ENCODE results near the gene EPS8L2. TPM values are rescaled to one million over a fixed set of nuclear protein-coding genes. Genes with fewer than 3 reads are reported as not detected.

EPS8L2 gene
- total RNA-seq, 4 donors from 2014 or later = 107 to 193 (median 140) TPM

GRCh38 chr11:714436-714835, 8.4 kb downstream of the EPS8L2 start:
- WGBS = 97% methylated on average over 6 of the region's 6 CpGs
- Histone ChIP-seq H3K4me1 (peaks cover 18% of the 10 kb centered on the region), H3K36me3 (peaks cover 6% of the 10 kb centered on the region), H3K27ac (no peak overlapping the region), H3K9me3 (no peaks in the 10 kb centered on the region), H3K4me3 (no peak overlapping the region), H3K27me3 (no peaks in the 10 kb centered on the region)
- DNase-seq (ENCODE audit: low spot score in 2 of 2) = no peak
- TF ChIP-seq, protein P1, sequence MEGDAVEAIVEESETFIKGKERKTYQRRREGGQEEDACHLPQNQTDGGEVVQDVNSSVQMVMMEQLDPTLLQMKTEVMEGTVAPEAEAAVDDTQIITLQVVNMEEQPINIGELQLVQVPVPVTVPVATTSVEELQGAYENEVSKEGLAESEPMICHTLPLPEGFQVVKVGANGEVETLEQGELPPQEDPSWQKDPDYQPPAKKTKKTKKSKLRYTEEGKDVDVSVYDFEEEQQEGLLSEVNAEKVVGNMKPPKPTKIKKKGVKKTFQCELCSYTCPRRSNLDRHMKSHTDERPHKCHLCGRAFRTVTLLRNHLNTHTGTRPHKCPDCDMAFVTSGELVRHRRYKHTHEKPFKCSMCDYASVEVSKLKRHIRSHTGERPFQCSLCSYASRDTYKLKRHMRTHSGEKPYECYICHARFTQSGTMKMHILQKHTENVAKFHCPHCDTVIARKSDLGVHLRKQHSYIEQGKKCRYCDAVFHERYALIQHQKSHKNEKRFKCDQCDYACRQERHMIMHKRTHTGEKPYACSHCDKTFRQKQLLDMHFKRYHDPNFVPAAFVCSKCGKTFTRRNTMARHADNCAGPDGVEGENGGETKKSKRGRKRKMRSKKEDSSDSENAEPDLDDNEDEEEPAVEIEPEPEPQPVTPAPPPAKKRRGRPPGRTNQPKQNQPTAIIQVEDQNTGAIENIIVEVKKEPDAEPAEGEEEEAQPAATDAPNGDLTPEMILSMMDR (IDR thresholded peaks at IDR 0.05) = no peak

DNA sequence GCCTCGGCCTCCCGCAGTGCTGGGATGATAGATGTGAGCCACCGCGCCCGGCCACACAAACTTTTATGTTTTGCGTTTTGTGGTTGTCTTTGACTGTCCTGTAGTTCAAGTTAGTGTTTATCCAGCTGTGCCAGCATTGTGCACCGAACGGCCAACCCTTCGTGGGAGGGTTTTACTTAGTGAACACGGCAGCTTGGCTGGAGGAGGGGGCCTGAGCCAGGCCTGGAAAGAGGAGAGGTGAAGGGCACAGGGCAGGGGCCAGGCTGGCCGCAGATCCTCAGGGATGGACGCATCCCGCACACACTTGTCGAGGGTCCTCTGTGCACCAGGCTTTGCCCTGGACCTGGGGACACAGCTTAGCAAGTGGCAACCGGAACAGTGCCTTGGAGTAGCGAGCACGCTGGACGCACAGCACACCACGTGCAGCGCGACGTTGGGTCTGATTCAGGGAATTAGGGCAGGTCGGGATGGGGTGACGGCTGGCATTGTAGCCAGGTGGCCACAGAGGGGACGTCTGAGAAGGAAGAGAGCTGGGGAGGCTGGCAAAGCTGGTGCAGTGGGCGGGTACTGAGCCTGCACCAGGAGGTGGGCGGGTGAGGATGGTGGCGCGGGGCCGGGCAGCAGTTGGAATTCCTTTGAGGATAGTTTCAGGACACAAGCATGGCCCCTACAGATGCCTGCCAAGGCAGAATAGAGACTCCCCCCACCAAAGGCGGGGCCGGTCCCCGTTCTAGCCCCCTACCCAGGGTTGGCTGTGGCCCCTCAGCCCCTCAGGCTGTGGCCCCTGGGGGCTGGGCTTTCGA, 13.4 kb downstream of the EPS8L2 start:
- peaks cover 7% of the 10 kb centered on the region for H3K27me3 ChIP-seq
- H3K4me3 ChIP-seq = no peak overlapping the region
- H3K9me3 ChIP-seq = no peaks in the 10 kb centered on the region
- H3K4me1 ChIP-seq = peaks cover 21% of the 10 kb centered on the region
- TF ChIP-seq POLR2AphosphoS5 (IDR thresholded peaks at IDR 0.05) (no peak), POLR2A (IDR thresholded peaks at IDR 0.05) (no peak)
- TF ChIP-seq, protein P1 (IDR thresholded peaks at IDR 0.05) = no peak
- no peak overlapping the region for H3K27ac ChIP-seq
- no peak for DNase-seq (ENCODE audit: low spot score in 2 of 2)
- 86% methylated on average over 30 of the region's 34 CpGs for WGBS
- H3K36me3 ChIP-seq = peaks cover 16% of the 10 kb centered on the region

GRCh38 chr11:720017-720641, 14.1 kb downstream of the EPS8L2 start:
- Histone ChIP-seq H3K27me3 (peaks cover 7% of the 10 kb centered on the region), H3K4me1 (peaks cover 21% of the 10 kb centered on the region), H3K27ac (no peak overlapping the region), H3K36me3 (peaks cover 22% of the 10 kb centered on the region), H3K4me3 (no peak overlapping the region), H3K9me3 (no peaks in the 10 kb centered on the region)
- WGBS = 89% methylated on average over 14 of the region's 35 CpGs
- TF ChIP-seq POLR2AphosphoS5 (IDR thresholded peaks at IDR 0.05) (no peak), POLR2A (IDR thresholded peaks at IDR 0.05) (no peak), EP300 (IDR thresholded peaks at IDR 0.05) (no peak)
- TF ChIP-seq, protein P1 (IDR thresholded peaks at IDR 0.05) = no peak
- DNase-seq (ENCODE audit: low spot score in 2 of 2) = no peak

DNA sequence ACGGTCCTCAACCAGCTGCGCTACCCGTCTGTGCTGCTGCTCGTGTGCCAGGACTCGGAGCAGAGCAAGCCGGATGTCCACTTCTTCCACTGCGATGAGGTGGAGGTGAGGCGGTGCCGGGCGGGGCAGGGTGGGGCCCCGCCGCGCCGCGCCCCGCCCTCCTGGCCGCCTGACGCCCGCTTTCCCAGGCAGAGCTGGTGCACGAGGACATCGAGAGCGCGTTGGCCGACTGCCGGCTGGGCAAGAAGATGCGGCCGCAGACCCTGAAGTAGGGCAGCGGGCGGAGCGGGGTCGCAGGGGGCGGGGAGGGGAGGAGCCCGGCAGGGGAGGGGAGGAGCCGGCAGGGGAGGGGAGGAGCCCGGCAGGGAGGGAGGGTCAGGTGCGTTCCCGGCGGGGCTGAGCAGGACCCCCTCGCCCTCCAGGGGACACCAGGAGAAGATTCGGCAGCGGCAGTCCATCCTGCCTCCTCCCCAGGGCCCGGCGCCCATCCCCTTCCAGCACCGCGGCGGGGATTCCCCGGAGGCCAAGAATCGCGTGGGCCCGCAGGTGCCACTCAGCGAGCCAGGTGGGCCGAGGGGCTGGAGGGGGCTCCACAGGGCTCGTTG, 14.7 kb downstream of the EPS8L2 start:
- Histone ChIP-seq H3K36me3 (peaks cover 22% of the 10 kb centered on the region), H3K4me1 (peaks cover 28% of the 10 kb centered on the region)
- WGBS = 36% methylated on average over 8 of the region's 53 CpGs

More for the DNA sequence above, 14.7 kb downstream of the EPS8L2 start:
- Histone ChIP-seq H3K27ac (no peak overlapping the region), H3K4me3 (peak overlapping the region; percentile 14), H3K27me3 (peaks cover 10% of the 10 kb centered on the region), H3K9me3 (no peaks in the 10 kb centered on the region)
- TF ChIP-seq, protein P1 (IDR thresholded peaks at IDR 0.05) = no peak
- TF ChIP-seq POLR2A (IDR thresholded peaks at IDR 0.05) (no peak), EP300 (IDR thresholded peaks at IDR 0.05) (no peak), POLR2AphosphoS5 (IDR thresholded peaks at IDR 0.05) (no peak)
- DNase-seq (ENCODE audit: low spot score in 2 of 2) = no peak

All from suprapubic skin (tissue), 4 donors.